SU-DHL-6 (cell line): ENCODE data around the gene MPHOSPH10.
"Not testable (repeated sequence)": the region's sequence is repeated elsewhere in the genome, so short reads cannot be mapped to it uniquely, and the experiment has no call there.

ENCODE experiments used
- H2AFZ ChIP-seq: fragments of 200-600 bp; sonication (generic); 2 replicates; pipeline ENCODE4 v1.6.1; 2014; ENCODE audit warnings: low read depth, mild to moderate bottlenecking, moderate library complexity, mixed read lengths, antibody characterized with exemption, low read length; ENCODE audit not compliant: severe bottlenecking
- H3F3A ChIP-seq: fragments of 200-600 bp; shearing (Covaris generic); 2 replicates; pipeline ENCODE4 v1.6.0; 2016; ENCODE audit warnings: antibody characterized with exemption, mild to moderate bottlenecking; ENCODE audit not compliant: insufficient read depth
- H3K27ac ChIP-seq: fragments of 200-600 bp; sonication (generic); 2 replicates; pipeline ENCODE4 v1.5.1; 2016; ENCODE audit warnings: low read depth, mild to moderate bottlenecking, low read length, moderate library complexity, mixed read lengths
- H3K27me3 ChIP-seq: fragments of 200-600 bp; sonication (generic), shearing (Covaris generic); 2 replicates; pipeline ENCODE4 v1.6.0; 2014; ENCODE audit warnings: mild to moderate bottlenecking, low read length
- H3K36me3 ChIP-seq: fragments of 200-600 bp; sonication (generic); 2 replicates; pipeline ENCODE4 v1.6.1; 2014; ENCODE audit warnings: mild to moderate bottlenecking, low read length, mixed read lengths
- H3K4me2 ChIP-seq: fragments of 300-600, 200-600 bp; shearing (Covaris generic), sonication (generic); 2 replicates; pipeline ENCODE4 v1.6.0; 2014; ENCODE audit warnings: low read length, low read depth, mild to moderate bottlenecking; ENCODE audit not compliant: poor library complexity, severe bottlenecking
- H3K4me3 ChIP-seq: fragments of 200-600 bp; sonication (generic); 2 replicates; pipeline ENCODE4 v1.5.1; 2014; ENCODE audit warnings: antibody characterized with exemption, low read length, mild to moderate bottlenecking, mixed read lengths; ENCODE audit not compliant: insufficient read depth, poor library complexity, severe bottlenecking
- H3K79me2 ChIP-seq: fragments of 200-600 bp; sonication (generic); 2 replicates; pipeline ENCODE4 v1.6.1; 2014; ENCODE audit warnings: mild to moderate bottlenecking, low read length, moderate library complexity; ENCODE audit not compliant: insufficient read depth
- H3K9ac ChIP-seq: fragments of 200-600 bp; sonication (generic); 2 replicates; pipeline ENCODE4 v1.7.0; 2014; ENCODE audit warnings: mild to moderate bottlenecking, low read length
- H3K9me2 ChIP-seq: fragments of 200-600 bp; sonication (generic); replicated peaks from 2 replicates; pipeline ENCODE4 v1.6.1; 2014; ENCODE audit warnings: low read length; ENCODE audit not compliant: insufficient read depth
- H3K9me3 ChIP-seq: fragments of 200-600 bp; sonication (generic); 2 replicates; pipeline ENCODE4 v1.6.1; 2014; ENCODE audit warnings: low read length, mixed read lengths; ENCODE audit not compliant: insufficient read depth
- H4K20me1 ChIP-seq: fragments of 200-600 bp; sonication (generic); 2 replicates; pipeline ENCODE4 v1.6.1; 2014; ENCODE audit warnings: low read depth, mild to moderate bottlenecking, antibody characterized with exemption, low read length, moderate library complexity, mixed read lengths
- EZH2phosphoT487 ChIP-seq: fragments of 200-600 bp; sonication (generic), shearing (Covaris generic); conservative IDR thresholded peaks from 2 replicates; pipeline ENCODE4 v1.6.1; 2018; ENCODE audit warnings: mild to moderate bottlenecking, antibody characterized with exemption, low read length, moderate library complexity, mixed read lengths
- TF ChIP-seq, protein P1 (sequence below): fragments of 200-600 bp; sonication (generic); IDR thresholded peaks from one replicate; pipeline ENCODE4 v1.5.1; 2017; ENCODE audit warnings: antibody characterized with exemption, mild to moderate bottlenecking, low read length, moderate library complexity; ENCODE audit not compliant: insufficient read depth, poor library complexity, severe bottlenecking

Gene MPHOSPH10

DNA sequence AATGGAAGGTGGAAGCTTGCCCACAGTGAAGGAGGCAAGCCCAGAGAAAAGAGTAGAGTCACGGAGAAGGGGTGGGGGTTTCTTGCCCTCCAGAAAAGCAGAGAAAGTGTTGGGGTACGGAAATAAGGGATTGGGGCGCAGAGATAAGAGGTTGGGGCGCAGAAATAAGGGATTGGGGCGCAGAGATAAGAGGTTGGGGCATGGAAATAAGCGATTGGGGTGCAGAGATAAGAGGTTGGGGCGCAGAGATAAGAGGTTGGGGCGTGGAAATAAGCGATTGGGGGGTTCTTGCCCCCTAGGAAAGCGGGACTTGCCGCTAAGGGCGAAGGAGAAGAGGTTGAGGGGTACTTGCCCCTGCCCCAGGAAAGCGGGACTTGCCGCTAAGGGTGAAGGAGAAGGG is 41.0 kb upstream of the MPHOSPH10 start:
- H3K4me3 ChIP-seq, H3K27ac ChIP-seq, H3K9me2 ChIP-seq, H3F3A ChIP-seq, H3K4me2 ChIP-seq, H3K27me3 ChIP-seq, H3K79me2 ChIP-seq, H2AFZ ChIP-seq, H3K9ac ChIP-seq, H3K9me3 ChIP-seq, H3K36me3 ChIP-seq, H4K20me1 ChIP-seq: not testable (repeated sequence)

DNA sequence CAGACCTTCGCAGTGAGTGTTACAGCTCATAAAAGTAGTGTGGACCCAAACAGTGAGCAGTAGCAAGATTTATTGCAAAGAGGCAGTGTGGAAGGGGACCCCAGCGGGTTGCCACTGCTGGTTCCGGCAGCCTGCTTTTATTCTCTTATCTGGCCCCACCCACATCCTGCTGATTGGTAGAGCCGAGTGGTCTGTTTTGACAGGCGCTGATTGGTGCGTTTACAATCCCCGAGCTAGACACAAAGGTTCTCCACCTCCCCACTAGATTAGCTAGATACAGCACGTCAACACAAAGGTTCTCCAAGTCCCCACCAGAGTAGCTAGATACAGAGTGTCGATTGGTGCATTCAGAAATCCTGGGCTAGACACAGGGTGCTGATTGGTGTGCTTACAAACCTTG is 38.6 kb upstream of the MPHOSPH10 start:
- not testable (repeated sequence) for H3K4me3 ChIP-seq, H3F3A ChIP-seq, H3K9me3 ChIP-seq, H4K20me1 ChIP-seq, H3K27me3 ChIP-seq, H3K9me2 ChIP-seq, H3K27ac ChIP-seq, H2AFZ ChIP-seq, H3K79me2 ChIP-seq, H3K4me2 ChIP-seq, H3K9ac ChIP-seq, H3K36me3 ChIP-seq

DNA sequence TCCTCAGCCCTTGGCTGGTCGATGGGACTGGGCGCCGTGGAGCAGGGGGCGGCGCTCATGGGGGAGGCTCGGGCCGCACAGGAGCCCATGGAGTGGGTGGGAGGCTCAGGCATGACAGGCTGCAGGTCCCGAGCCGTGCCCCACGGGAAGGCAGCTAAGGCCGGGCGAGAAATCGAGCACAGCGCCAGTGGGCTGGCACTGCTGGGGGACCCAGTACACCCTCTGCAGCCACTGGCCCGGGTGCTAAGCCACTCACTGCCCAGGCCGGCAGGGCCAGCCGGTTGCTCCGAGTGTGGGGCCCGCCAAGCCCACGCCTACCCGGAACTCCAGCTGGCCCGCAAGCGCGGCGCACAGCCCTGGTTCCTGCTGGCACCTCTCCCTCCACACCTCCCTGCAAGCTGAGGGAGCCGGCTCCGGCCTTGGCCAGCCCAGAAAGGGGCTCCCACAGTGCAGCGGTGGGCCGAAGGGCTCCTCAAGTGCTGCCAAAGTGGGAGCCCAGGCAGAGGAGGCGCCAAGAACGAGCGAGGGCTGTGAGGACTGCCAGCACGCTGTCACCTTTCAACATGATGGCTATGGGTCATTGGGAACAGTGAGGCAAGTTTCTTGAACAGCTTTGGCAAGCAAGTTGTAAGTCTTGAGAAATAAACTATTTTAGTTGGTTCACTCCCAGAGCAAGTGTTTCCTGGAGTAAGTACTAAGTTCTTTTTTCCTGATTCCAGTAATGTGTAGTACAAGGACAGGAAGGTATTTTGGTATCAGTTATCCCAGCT is 37.8 kb upstream of the MPHOSPH10 start:
- not testable (repeated sequence) for H3K27ac ChIP-seq, H3F3A ChIP-seq, H3K9me2 ChIP-seq, H3K9ac ChIP-seq, H4K20me1 ChIP-seq, H3K9me3 ChIP-seq, H2AFZ ChIP-seq, H3K4me2 ChIP-seq, H3K79me2 ChIP-seq, H3K4me3 ChIP-seq, H3K27me3 ChIP-seq, H3K36me3 ChIP-seq

DNA sequence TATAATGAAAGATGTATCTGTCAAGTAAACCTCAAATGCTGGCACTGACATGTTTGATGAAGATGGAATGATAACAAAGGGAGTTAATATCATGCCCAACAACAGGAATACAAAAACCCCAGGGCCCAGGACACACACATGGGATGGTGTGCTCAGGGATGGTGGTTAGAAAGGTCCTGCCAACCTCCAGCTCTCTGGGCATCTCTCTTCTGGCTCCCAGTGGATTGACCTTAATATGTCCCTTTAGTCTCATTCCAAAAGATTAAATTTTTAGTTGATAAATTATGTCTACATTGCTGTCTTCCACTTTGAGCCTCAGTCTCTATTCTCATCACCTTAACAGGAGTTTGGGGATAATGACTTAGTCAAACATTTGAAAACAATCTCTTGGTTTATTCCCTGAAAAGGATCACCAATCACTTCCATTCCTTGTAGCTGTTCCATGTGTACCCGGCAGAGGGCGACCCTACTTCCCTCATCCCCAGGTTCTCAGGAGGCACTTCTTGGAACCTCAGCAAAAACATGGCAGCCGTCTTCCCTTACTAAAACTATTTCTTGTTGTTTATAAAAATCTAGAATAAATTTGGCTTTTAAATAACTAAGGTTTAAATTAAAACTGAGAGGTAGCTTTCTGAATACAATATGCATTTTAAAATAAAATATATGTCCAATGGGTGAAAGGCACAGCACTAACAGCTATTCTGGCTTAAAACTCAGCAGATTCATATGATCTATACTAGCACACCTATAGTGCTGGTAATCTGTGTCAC is 30.1 kb upstream of the MPHOSPH10 start:
- Histone ChIP-seq H2AFZ (no peak overlapping the region), H3K9me2 (no peaks in the 10 kb centered on the region), H3K4me3 (no peak overlapping the region), H3K9me3 (no peaks in the 10 kb centered on the region), H3K79me2 (no peaks in the 10 kb centered on the region), H3K27ac (no peak overlapping the region), H4K20me1 (no peaks in the 10 kb centered on the region), H3K4me2 (no peak overlapping the region), H3K36me3 (no peaks in the 10 kb centered on the region), H3F3A (no peaks in the 10 kb centered on the region), H3K27me3 (no peaks in the 10 kb centered on the region), H3K9ac (no peak overlapping the region)
- no peak for TF ChIP-seq EZH2phosphoT487
- TF ChIP-seq, protein P1, sequence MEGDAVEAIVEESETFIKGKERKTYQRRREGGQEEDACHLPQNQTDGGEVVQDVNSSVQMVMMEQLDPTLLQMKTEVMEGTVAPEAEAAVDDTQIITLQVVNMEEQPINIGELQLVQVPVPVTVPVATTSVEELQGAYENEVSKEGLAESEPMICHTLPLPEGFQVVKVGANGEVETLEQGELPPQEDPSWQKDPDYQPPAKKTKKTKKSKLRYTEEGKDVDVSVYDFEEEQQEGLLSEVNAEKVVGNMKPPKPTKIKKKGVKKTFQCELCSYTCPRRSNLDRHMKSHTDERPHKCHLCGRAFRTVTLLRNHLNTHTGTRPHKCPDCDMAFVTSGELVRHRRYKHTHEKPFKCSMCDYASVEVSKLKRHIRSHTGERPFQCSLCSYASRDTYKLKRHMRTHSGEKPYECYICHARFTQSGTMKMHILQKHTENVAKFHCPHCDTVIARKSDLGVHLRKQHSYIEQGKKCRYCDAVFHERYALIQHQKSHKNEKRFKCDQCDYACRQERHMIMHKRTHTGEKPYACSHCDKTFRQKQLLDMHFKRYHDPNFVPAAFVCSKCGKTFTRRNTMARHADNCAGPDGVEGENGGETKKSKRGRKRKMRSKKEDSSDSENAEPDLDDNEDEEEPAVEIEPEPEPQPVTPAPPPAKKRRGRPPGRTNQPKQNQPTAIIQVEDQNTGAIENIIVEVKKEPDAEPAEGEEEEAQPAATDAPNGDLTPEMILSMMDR, result peak; percentile 35
